Naive thymus-derived CD4-positive, alpha-beta T cell (primary cell): Measurements from ENCODE around the gene ST6GALNAC1. TPM values are rescaled to one million over a fixed set of nuclear protein-coding genes. Genes with fewer than 3 reads are reported as not detected.
A peak's percentile ranks its signal among the peaks of the same experiment; 100 is the strongest.

ENCODE experiments used
- ATAC-seq: fragments of 150-1000 bp; cut with Tn5 transposase; 2 replicates; pipeline ENCODE4 v1.10.0; 2021; ENCODE audit warnings: mild to moderate bottlenecking, moderate library complexity
- CTCF ChIA-PET: fragments of 350-600 bp; sonication (Branson Sonifier 250); formaldehyde crosslinking; loops from one replicate; lab custom pipeline; 2021; ENCODE audit warnings: antibody characterized with exemption; lab: Charles Lee
- POLR2A ChIA-PET: fragments of 350-600 bp; sonication (Branson Sonifier 250); formaldehyde crosslinking; loops from one replicate; lab custom pipeline; 2021; ENCODE audit warnings: antibody characterized with exemption, inconsistent platforms; lab: Charles Lee
- DNase-seq, 9 donors: peaks; one replicate each; pipeline versions ENCODE4 v3.0.0 to v3.0.0-alpha.2; 2020 to 2022; ENCODE audit warnings: mixed read lengths in 1 of 9
- H3K27ac ChIP-seq: one replicate; pipeline ENCODE4 v1.7.0; 2013; ENCODE audit warnings: mild to moderate bottlenecking, low read depth, low read length, moderate library complexity
- H3K27me3 ChIP-seq, 2 donors: one replicate each; pipeline ENCODE4 v1.7.0; 2013; ENCODE audit warnings: low read length in 2 of 2, mild to moderate bottlenecking in 2 of 2, moderate library complexity in 2 of 2; ENCODE audit not compliant: control insufficient read depth in 2 of 2, insufficient read depth in 2 of 2
- H3K36me3 ChIP-seq, 3 experiments: 1 replicate in 2 of 3; 2 replicates in 1 of 3; pipeline ENCODE4 v1.7.0; 2013; ENCODE audit warnings: low read length in 3 of 3, mild to moderate bottlenecking in 3 of 3, moderate library complexity in 1 of 3; ENCODE audit not compliant: insufficient read depth in 3 of 3, control insufficient read depth in 2 of 3
- H3K4me1 ChIP-seq, 2 donors: one replicate each; pipeline ENCODE4 v1.7.0; 2013; ENCODE audit warnings: low read length in 2 of 2, mild to moderate bottlenecking in 2 of 2, moderate library complexity in 1 of 2; ENCODE audit not compliant: control insufficient read depth in 2 of 2, insufficient read depth in 2 of 2
- H3K4me3 ChIP-seq: 2 replicates; pipeline ENCODE4 v1.7.0; 2013; ENCODE audit warnings: mild to moderate bottlenecking, low read length
- H3K9me3 ChIP-seq, 3 experiments: 1 replicate in 2 of 3; 2 replicates in 1 of 3; pipeline ENCODE4 v1.7.0; 2013; ENCODE audit warnings: low read length in 3 of 3; ENCODE audit not compliant: control insufficient read depth in 2 of 3
- H3K27ac Mint-ChIP-seq, 9 donors: one replicate each; pipeline ENCODE4 v1.8.0; 2020 to 2022; ENCODE audit warnings: mixed read lengths in 9 of 9, mild to moderate bottlenecking in 8 of 9, moderate library complexity in 5 of 9, inconsistent platforms in 2 of 9
- H3K27me3 Mint-ChIP-seq, 5 donors: one replicate each; pipeline ENCODE4 v1.8.0; 2021 to 2022; ENCODE audit warnings: mixed read lengths in 5 of 5, mild to moderate bottlenecking in 1 of 5
- H3K36me3 Mint-ChIP-seq, 5 donors: one replicate each; pipeline ENCODE4 v1.8.0; 2020 to 2022; ENCODE audit warnings: mixed read lengths in 5 of 5, mild to moderate bottlenecking in 3 of 5, inconsistent platforms in 1 of 5
- H3K4me1 Mint-ChIP-seq, 7 donors: one replicate each; pipeline ENCODE4 v1.8.0; 2020 to 2022; ENCODE audit warnings: mixed read lengths in 7 of 7, mild to moderate bottlenecking in 3 of 7, inconsistent platforms in 1 of 7
- H3K4me3 Mint-ChIP-seq, 10 donors: one replicate each; pipeline ENCODE4 v1.8.0; 2020 to 2022; ENCODE audit warnings: mild to moderate bottlenecking in 10 of 10, mixed read lengths in 10 of 10, moderate library complexity in 6 of 10, inconsistent platforms in 2 of 10
- H3K9me3 Mint-ChIP-seq, 11 donors: one replicate each; pipeline ENCODE4 v1.8.0; 2020 to 2022; ENCODE audit warnings: mixed read lengths in 11 of 11, mild to moderate bottlenecking in 4 of 11, inconsistent platforms in 1 of 11, moderate library complexity in 1 of 11
- intact Hi-C, 2 donors: fragments of 100-400 bp; cut with micrococcal nuclease; formaldehyde crosslinking; loops; one replicate each; pipeline ENCODE4 v1.15.1; 2023
- polyA plus RNA-seq, 2 donors: library from polyadenylated mRNA; unstranded; fragments of 300-500 nt; fragmentation: Illumina TruSeq; gene quantifications; one replicate each; pipeline ENCODE4 v1.2.3, GENCODE V29; 2021
- total RNA-seq, 6 experiments: library from RNA in 5 of 6; stranded (reverse) in 5 of 6; gene quantifications; 1 replicate in 5 of 6; 2 replicates in 1 of 6; pipeline ENCODE4 v1.2.3 and lab custom pipeline; 2021 to 2026

The ST6GALNAC1 gene
- total and polyA plus RNA-seq, 7 experiments from 2014 or later, result 1.4 to 20.7 (median 2.6) TPM

DNA sequence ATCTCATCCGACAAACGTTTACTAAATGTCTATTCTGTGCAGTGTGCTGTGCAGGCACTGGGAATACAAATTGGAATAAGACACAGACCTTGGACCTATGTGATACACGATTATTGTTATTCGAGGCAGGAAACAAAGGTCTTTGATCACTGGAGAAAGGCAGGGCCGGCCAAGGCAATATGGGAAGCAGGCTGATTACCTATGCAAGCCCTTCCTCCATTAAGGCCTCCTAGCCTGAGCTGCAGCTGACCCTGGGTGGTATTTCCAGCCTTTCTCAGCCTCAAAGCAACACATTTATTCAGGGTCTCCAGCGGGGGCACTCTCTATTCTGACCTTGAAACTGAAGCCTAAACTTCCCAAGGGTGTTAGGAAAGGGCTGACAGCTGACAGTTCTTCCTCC, 13.4 kb downstream of the ST6GALNAC1 start:
- ChIA-PET CTCF (no interaction called here), POLR2A (no interaction called here)

DNA sequence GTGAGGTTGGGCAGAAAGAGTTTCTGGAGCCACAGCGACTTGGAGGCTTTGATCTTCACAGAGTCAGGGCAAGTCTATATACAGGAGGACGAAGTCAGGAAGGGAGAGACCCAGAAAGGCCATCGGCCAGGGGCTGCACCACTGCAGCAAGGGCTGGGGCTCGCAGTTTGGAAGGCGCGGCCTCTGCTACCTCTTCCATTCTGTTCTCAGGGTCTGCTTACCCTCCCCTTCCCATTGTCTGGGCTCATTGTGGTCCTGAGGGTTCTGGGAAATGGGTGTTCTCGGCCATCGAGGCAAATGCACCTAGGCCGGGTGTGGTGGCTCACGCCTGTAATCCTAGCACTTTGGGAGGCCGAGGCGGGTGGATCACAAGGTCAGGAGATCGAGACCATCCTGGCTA, 16.0 kb downstream of the ST6GALNAC1 start:
- intact Hi-C loops, result no loop called here
- Histone ChIP-seq H3K9me3 (no peaks in the 10 kb centered on the region), H3K4me3 (no peak overlapping the region), H3K36me3 (peaks cover 0 to 3% (median 0%) of the 10 kb centered on the region in 3 experiments), H3K27me3 (no peaks in the 10 kb centered on the region), H3K4me1 (peaks cover 0 to 3% of the 10 kb centered on the region in 2 donors), H3K27ac (no peak overlapping the region)
- no peak for DNase-seq
- Mint-ChIP-seq H3K36me3 (peaks cover 0 to 8% (median 0%) of the 10 kb centered on the region in 5 donors), H3K4me3 (no peak overlapping the region), H3K9me3 (no peaks in the 10 kb centered on the region), H3K27ac (no peak overlapping the region), H3K4me1 (peaks cover 4 to 11% (median 7%) of the 10 kb centered on the region in 7 donors), H3K27me3 (peaks cover 0 to 13% (median 0%) of the 10 kb centered on the region in 5 donors)
- ChIA-PET POLR2A (interaction anchor here (0.6 kb wide), 1 partner anchor 51 kb away, joined by 3 read pairs; no protein-coding TSS in a partner anchor), CTCF (no interaction called here)
- no peak for ATAC-seq

More for the DNA sequence above, 13.4 kb downstream of the ST6GALNAC1 start:
- Histone ChIP-seq H3K27me3 (no peaks in the 10 kb centered on the region), H3K4me1 (no peaks in the 10 kb centered on the region), H3K4me3 (no peak overlapping the region), H3K9me3 (no peaks in the 10 kb centered on the region), H3K36me3 (peaks cover 0 to 3% (median 0%) of the 10 kb centered on the region in 3 experiments), H3K27ac (no peak overlapping the region)
- peaks cover 0 to 8% (median 0%) of the 10 kb centered on the region in 5 donors for H3K36me3 Mint-ChIP-seq
- no peak for ATAC-seq
- DNase-seq, result no peak
- peaks cover 0 to 12% (median 0%) of the 10 kb centered on the region in 5 donors for H3K27me3 Mint-ChIP-seq
- no peaks in the 10 kb centered on the region for H3K9me3 Mint-ChIP-seq
- no peak overlapping the region for H3K4me3 Mint-ChIP-seq
- peaks cover 0 to 7% (median 0%) of the 10 kb centered on the region in 7 donors for H3K4me1 Mint-ChIP-seq
- no peak overlapping the region for H3K27ac Mint-ChIP-seq
- intact Hi-C loops, result no loop called here

DNA sequence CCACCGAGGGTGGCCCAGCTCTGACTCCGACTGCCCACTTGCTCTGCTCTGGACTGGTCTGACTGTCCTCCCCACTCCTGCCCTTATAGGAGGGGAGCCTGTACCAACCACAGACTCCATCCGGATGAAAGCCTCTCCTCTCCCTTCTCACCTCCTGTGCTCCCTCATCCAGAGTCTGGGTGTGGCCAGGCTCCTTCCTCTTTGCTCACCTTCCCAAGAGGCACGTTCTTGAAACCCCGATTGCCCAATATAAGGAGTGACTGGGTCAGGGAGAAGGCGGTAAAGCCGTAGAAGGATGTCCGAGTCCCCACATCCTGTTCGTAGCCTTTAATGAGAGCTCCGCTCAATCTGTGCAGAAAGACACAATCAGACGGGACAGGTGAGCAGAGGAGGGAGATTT, 17.1 kb downstream of the ST6GALNAC1 start:
- peaks cover 0 to 13% (median 0%) of the 10 kb centered on the region in 5 donors for H3K27me3 Mint-ChIP-seq
- no peaks in the 10 kb centered on the region for H3K9me3 Mint-ChIP-seq
- Histone ChIP-seq H3K4me3 (no peak overlapping the region), H3K27me3 (no peaks in the 10 kb centered on the region), H3K4me1 (peaks cover 0 to 3% of the 10 kb centered on the region in 2 donors), H3K9me3 (no peaks in the 10 kb centered on the region), H3K36me3 (peaks cover 0 to 3% (median 0%) of the 10 kb centered on the region in 3 experiments), H3K27ac (no peak overlapping the region)
- no peak for ATAC-seq
- H3K4me1 Mint-ChIP-seq, result peaks cover 0 to 8% (median 5%) of the 10 kb centered on the region in 7 donors
- DNase-seq, result no peak
- ChIA-PET POLR2A (no interaction called here), CTCF (no interaction called here)
- intact Hi-C loops, result no loop called here
- H3K4me3 Mint-ChIP-seq, result no peak overlapping the region
- peak overlapping the region in 1 of 9 donors; percentile 81 for H3K27ac Mint-ChIP-seq
- peaks cover 0 to 8% (median 0%) of the 10 kb centered on the region in 5 donors for H3K36me3 Mint-ChIP-seq

DNA sequence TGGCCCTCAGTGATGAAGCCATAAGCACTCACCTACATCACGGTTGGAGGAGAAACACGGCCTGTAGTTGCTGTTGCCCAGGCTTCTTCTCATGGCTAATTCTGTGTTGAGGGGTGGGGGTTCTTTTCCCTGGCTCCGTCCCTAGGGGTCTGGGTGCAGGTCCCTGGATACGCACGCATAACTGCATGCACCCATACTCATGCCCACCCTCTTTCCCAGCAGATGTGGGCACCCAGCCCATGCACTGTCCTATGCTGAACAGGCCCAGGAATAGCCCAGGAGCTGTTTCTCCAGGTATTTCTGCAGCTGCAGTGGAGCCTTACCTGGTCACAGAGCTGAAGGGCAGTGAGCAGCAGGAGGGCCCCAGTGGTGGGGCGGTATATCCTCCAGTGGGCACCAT, 18.1 kb downstream of the ST6GALNAC1 start:
- no peaks in the 10 kb centered on the region for H3K9me3 ChIP-seq
- no peak for DNase-seq
- peaks cover 0 to 3% of the 10 kb centered on the region in 2 donors for H3K4me1 ChIP-seq
- Mint-ChIP-seq H3K4me3 (no peak overlapping the region), H3K4me1 (peaks cover 0 to 8% (median 5%) of the 10 kb centered on the region in 7 donors), H3K27me3 (peaks cover 0 to 16% (median 0%) of the 10 kb centered on the region in 5 donors), H3K36me3 (peaks cover 0 to 8% (median 0%) of the 10 kb centered on the region in 5 donors), H3K9me3 (no peaks in the 10 kb centered on the region), H3K27ac (no peak overlapping the region)
- H3K4me3 ChIP-seq, result no peak overlapping the region
- POLR2A ChIA-PET, result no interaction called here
- CTCF ChIA-PET, result interaction anchor here (0.5 to 3.3 kb wide), 8 partner anchors 18 to 336 kb away, joined by 3 to 26 read pairs (median 6); partner anchors contain the start of gene ST6GALNAC1
- no peaks in the 10 kb centered on the region for H3K27me3 ChIP-seq
- peaks cover 0 to 3% (median 0%) of the 10 kb centered on the region in 3 experiments for H3K36me3 ChIP-seq
- ATAC-seq, result no peak
- H3K27ac ChIP-seq, result no peak overlapping the region
- intact Hi-C loops, result loop anchor here in 1 of 2 donors (2.0 kb wide), 1 partner anchor 45 kb away; no protein-coding TSS in a partner anchor

DNA sequence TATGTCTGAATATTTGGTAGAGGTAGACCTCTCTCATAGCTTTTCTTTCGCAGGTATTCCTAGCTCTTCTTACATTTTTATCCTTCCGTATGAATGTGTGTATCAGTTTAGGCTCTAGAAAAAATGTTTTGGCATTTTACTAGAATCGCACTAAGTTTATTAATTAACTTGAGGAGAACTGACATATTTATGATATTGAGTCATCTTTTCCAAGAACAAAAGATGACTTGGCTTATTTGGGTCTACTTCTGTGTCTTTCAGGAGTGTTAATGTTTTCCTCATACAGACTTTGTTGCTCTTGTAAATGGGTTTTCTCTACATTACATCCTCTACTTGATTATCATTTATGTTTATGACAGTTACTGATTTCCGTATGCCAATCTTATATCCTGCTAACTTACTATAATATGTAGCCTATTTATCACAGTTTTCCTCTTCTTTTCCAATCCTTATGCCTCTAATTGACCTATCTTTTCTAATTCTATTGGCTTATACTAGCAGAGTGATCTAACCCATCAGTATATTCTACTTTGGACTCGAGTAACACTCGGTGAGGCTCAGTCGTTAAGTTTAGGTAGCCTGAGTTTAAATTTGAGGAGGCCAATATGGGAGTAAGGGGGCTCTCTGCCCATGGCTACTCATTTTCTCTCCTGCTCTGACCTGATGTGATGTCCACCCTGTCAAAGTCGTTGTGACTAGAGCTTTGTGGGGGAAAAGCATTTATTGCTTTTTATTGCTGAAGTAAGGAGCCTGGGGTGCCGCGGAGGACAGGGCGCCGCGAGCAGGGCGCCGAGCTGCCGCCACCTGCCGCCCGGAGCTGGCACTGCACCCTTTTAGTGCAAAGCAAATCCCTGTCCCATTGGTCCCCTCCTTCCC, 20.0 kb downstream of the ST6GALNAC1 start:
- POLR2A ChIA-PET, result interaction anchor here (0.8 to 1.3 kb wide), 4 partner anchors 48 to 108 kb away, joined by 3 to 7 read pairs (median 4); no protein-coding TSS in a partner anchor
- no peak overlapping the region for H3K27ac Mint-ChIP-seq

DNA sequence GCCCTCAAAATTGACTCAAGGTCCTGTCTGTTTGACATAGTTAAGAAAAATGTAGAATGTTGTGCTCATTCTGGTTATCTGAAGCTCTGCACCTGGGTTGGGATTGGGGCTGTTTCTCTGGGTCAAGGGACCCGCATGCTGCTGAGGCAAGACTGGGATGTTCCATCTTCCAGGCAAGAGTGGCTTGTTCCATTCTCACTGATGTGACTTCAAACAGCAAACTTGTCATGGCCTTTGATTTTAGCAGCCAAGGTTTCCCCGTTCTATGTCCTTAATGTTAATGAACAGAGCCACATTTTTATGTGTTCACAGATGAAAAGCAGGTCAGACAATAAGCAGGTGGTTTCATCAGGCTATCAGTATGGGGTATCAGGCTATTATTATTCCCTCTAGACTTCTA, 25.7 kb downstream of the ST6GALNAC1 start:
- H3K4me3 Mint-ChIP-seq, result no peak overlapping the region
- ATAC-seq (no peak), DNase-seq (no peak)
- ChIA-PET POLR2A (no interaction called here), CTCF (no interaction called here)
- Histone ChIP-seq H3K4me3 (no peak overlapping the region), H3K27me3 (no peaks in the 10 kb centered on the region), H3K27ac (no peak overlapping the region), H3K36me3 (no peaks in the 10 kb centered on the region), H3K4me1 (no peaks in the 10 kb centered on the region), H3K9me3 (no peaks in the 10 kb centered on the region)
- peaks cover 0 to 20% (median 0%) of the 10 kb centered on the region in 5 donors for H3K27me3 Mint-ChIP-seq
- peaks cover 0 to 1% (median 0%) of the 10 kb centered on the region in 11 donors for H3K9me3 Mint-ChIP-seq
- H3K4me1 Mint-ChIP-seq, result peaks cover 0 to 4% (median 0%) of the 10 kb centered on the region in 7 donors
- H3K27ac Mint-ChIP-seq, result peak overlapping the region in 2 of 9 donors; percentile 33 to 37
- H3K36me3 Mint-ChIP-seq, result no peaks in the 10 kb centered on the region
- intact Hi-C loops, result no loop called here

More for the DNA sequence above, 20.0 kb downstream of the ST6GALNAC1 start:
- H3K36me3 Mint-ChIP-seq, result peaks cover 0 to 4% (median 0%) of the 10 kb centered on the region in 5 donors
- H3K4me3 ChIP-seq, result no peak overlapping the region
- peaks cover 0 to 8% (median 5%) of the 10 kb centered on the region in 7 donors for H3K4me1 Mint-ChIP-seq
- no peaks in the 10 kb centered on the region for H3K9me3 Mint-ChIP-seq
- H3K27me3 ChIP-seq, result no peaks in the 10 kb centered on the region
- DNase-seq (peak; percentile 46 to 78 (median 70)), ATAC-seq (peak; percentile 98)
- H3K9me3 ChIP-seq, result no peaks in the 10 kb centered on the region
- intact Hi-C loops, result loop anchor here (1.0 to 2.0 kb wide), 6 partner anchors 47 to 215 kb away; no protein-coding TSS in a partner anchor
- peaks cover 0 to 3% (median 0%) of the 10 kb centered on the region in 3 experiments for H3K36me3 ChIP-seq
- peaks cover 0 to 23% (median 0%) of the 10 kb centered on the region in 5 donors for H3K27me3 Mint-ChIP-seq
- no peak overlapping the region for H3K27ac ChIP-seq
- peaks cover 0 to 3% of the 10 kb centered on the region in 2 donors for H3K4me1 ChIP-seq
- CTCF ChIA-PET, result interaction anchor here (0.7 to 3.3 kb wide), 20 partner anchors 9 to 279 kb away, joined by 3 to 26 read pairs (median 5); partner anchors contain the start of gene ST6GALNAC1
- H3K4me3 Mint-ChIP-seq, result peak overlapping the region in 1 of 10 donors; percentile 23
